SIG-M5 treated with dmso at 0.1 percent for 504 hours (cell line): ENCODE data around the gene PSIP1.
"Not testable (repeated sequence)": the region's sequence is repeated elsewhere in the genome, so short reads cannot be mapped to it uniquely, and the experiment has no call there.

Experiments
- DNase-seq: peaks from one replicate; lab custom pipeline; 2025; ENCODE audit not compliant: unreplicated experiment; lab: John Stamatoyannopoulos, UW

The PSIP1 gene

DNA sequence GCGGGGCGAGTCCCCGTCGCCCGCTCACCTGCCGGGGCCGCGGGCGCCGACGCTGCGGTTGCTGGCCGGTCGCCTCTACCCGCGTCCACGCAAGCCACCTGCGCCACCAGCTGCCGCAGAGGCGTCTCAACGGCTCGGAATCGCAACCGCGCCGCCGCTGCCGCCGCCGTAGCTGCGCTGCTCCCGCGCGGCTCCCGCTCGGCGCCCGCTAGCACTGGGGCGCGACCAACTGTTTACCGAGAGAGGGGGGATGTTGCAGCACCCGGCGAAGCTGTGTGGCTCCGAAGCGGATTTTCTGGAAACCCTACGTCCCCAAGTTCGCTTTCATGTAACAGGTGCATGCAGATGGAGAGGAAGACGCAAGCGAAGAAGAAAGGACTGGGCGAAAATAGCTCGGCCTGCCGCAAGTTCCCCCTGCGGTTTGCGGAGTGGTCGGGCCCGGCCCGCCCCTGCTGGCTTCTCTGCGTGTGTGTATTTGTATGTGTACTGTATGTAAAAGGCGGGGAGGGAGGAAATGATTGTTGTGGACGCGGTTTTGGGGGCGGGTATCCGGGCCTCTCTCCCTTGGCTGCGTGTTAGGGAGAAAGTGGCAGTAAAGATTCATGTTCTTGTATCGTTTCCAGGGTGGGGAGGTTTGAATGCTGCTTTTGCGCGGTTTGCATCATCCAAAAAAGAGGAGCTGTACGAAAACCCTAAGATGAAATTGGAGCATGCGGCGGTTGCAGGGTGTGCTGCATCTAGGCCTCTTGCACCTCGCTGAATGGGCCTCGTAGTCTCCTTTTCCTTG lies at the start of gene PSIP1:
TSS of gene PSIP1 (minus strand) at position 182 of the 787 bp plus-strand sequence. CDS start 782 bp downstream, outside the sequence.
- DNase-seq: peak; percentile 86

DNA sequence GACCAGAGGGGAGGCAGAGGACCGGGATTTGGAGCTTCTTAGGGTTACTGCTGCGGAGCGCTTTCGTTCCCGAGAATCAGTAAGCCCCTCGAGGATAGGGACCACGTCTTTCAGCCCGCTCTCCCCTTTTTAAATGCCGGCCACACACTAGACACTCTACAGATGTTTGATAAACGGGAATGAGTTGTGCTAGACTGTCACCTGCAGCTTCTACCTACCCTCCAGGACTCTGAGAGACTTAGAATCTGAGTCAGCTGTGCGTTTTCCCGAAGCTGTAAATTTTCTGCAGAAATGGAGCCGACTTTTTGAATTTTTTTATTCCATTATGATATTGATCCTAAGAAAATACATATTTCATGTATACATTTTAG lies 42.7 kb upstream of the PSIP1 start:
- DNase-seq: no peak

DNA sequence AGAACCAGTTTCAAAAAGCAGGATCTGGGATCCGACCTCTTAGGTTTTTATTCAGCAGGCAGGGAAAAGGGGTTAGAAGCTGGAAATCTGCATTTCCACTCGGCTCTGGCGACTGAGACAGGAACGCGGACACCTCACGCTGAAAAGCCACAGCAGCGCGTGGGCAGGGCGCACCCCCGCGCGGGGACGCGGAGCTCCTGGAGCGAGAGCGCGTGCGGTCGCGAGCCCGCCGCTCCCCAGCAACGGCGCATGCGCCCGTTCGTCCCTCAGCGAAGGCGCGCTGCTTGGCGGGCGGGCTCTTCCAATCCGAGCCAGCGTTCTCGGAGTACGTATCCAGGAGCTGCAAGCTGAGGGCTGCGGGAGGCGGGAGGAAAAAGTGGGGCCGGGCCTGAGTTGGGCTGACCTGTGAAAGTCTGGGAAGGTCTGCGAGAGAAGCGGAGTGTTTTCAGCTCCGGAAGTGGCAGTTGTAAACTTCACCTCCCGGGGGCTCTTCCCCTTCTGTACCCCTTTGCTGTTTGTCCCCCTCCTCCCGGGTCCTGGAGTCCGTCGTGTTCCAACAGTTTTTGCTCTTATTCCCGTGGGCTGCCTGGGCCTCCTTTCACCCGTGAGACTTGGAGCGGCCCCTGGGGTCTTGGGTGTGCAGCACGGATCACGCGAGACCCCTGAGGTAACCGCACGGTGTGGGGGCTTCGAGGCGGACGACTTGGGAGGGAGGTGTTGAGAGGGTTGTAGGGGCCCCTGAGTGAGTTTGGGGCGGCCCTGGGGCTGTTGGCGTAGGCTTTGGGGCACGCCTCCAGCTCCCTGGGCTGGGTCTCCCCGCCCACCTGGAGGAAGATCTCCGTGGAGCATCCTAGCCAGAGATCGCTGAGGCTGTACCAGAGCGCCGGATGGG lies 42.1 kb upstream of the PSIP1 start, which contains the start of gene CCDC171:
TSS of gene CCDC171 (plus strand) at position 408 of the 892 bp plus-strand sequence. CDS start 11,046 bp downstream, outside the sequence.
- DNase-seq: peak; percentile 91

DNA sequence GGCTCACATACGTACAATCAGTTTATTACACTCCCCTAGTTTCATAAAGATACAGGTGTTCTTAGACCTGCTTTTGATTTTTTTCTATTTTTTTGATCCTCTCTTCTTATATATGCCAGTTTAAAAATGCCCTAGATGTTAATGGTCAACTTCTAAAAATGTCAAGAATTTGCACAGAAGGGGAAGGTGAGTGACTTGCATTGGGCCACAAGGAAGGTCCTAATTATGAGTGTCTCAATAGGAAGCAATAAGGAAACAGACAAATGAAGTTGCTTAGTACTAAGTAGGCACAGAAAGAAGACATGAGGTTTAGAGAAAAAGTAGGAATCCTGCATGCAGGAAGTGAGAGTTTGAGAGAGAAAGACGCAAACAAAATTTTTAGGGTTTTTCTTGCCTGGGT lies 38.8 kb upstream of the PSIP1 start:
- DNase-seq: no peak

DNA sequence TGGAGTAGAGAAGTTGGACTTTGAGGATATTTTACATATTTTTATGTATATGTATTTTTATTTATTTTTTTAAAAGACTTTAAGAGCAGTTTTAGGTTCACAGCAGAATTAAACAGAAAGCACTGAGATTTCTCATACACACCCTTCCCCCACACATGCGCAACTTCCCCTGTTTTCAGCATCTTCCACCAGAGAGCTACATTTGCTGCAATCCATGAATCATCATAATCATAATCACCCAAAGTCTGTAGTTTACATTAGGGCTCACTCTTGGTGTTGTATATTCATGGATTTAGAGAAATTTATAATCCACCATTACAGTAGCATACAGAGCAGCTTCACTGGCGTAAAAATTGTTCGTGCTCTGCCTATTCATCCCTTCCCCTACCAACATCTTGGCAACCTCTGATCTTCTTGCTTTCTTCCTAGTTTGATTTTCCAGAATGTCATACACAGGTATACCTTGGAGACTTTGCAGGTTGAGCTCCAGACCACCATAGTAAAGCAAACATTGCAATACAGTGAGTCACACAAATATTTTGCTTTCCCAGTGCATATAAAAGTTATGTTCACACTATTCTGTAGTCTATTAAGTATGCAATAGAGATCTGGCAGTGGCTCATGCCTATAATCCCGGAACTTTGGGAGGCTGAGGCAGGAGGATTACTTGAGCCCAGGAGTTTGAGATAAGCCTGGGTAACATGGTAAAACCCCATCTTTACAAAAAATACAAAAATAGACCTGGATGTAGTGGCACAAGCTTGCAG lies 32.5 kb upstream of the PSIP1 start:
- peak; percentile 38 for DNase-seq

DNA sequence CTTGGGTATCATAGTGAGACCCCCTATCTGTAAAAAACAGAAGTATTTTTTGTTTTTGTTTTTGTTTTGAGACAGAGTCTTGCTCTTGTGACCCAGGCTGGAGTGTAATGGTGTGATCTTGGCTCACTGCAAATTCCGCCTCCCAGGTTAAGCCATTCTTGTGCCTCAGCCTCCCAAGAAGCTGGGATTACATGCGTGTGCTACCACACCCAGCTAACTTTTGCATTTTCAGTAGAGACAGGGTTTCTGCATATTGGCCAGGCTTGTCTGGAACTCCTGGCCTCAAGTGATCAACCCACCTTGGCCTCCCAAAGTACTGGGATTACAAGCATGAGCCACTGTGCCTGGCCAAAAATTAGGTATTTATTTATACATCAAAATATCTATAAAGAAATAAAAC lies 31.9 kb upstream of the PSIP1 start:
- no peak for DNase-seq

DNA sequence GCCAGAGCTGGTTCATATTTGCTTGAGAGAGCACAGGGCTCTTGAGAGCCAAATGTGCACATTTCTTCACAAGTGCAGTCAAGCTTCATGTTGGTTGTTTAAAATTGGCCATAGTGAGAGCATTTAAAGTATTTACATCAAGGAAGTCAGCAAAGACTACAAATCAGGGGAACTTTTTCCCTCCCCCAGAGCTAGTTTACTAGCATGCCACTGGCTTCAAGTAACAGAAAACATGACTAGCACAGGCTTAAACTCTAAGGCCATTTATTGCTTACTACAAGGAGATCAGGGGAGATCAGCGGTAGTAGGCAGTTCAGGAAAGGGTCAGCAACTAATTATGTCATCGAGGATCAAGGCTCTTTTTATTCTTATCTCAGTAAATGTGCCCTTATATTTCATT lies 31.1 kb upstream of the PSIP1 start:
- DNase-seq: no peak

DNA sequence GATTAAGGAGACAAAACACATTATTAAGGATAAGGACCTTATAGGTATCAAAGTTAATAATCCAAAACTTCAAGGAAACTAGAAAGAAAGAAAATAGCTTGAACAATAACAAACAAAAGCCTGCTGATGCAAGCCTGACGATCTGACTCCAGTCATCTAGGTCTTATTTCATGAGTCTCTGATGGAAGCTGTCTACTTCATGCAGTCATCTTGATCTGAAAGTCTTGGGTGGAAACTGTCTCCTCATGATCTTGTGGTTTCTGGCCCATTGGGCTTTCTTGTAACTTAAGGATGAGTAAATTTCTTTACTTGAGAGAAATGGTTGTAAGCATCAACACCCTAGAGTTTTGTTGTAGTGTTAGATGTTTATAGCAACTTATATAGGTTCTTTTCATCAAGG lies 20.6 kb upstream of the PSIP1 start:
- DNase-seq: no peak

DNA sequence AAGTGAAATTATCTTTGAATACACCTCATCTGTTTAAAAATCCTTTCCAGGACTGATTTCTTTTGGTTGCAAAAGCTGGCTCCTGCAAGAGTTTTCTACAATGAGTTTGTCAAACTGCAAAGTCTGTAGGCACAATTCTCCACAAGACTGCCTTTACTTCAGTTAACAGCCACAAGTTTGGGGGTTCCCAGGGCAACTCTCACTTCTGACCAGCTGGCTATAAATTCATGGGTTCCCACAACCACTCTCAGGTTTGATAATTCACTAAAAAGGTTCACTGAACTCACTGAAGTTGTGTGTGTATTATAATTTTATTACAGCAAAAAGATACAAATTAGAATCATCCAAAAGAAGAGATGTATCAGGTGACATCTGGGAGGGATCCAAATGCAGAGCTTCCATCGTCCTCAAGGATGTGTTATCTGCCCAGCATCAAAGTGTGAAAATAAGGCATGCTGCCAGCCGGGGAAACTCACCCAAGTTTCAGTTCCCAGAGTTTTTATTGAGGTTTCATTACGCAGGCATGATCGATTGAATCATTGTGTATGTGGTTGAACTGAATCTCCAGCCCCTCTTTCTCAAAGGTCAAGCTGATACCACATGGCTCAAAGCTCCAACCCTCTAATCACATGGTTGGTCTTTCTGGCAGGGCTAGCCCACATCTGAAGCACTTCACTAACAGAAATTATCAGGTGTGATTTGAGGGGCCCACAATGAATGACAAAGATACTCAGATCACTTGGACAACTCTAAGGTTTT lies 19.0 kb upstream of the PSIP1 start:
- no peak for DNase-seq

DNA sequence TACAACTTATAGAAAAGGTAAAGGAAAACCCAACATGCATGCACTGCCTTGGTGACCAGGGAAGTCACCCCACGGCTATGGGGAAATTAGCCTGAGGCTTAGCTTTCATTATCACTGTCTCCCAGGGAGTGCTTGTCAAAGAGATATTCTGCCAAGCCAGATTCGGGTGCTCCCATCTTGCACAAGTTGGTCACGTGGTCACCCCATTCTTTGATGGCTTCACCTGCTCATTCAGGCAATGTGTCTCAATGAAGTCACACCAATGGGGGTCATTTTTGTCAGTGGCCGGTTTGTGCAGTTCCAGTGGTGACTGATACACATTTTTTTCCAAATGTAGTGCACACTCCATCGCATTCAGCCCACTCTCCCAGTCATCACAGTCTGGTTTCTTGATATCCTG lies 16.3 kb upstream of the PSIP1 start:
- not testable (repeated sequence) for DNase-seq

DNA sequence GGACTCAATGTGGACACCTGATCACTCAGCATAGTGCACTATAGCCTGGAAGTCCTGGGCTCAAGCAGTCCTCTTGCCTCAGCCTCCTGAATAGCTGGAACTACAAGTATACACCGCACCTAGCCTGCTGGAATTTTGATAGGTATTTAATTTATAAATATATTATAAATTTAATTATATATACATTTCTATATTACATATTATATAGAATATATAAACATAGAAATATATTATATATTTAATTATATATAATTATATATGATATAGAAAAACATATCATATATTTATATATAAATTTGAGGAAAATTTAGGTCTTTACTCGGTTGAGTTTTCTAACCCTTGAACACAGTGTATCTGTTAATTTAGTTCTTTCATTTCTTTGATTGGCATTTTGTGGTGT lies 15.2 kb upstream of the PSIP1 start:
- DNase-seq: no peak

DNA sequence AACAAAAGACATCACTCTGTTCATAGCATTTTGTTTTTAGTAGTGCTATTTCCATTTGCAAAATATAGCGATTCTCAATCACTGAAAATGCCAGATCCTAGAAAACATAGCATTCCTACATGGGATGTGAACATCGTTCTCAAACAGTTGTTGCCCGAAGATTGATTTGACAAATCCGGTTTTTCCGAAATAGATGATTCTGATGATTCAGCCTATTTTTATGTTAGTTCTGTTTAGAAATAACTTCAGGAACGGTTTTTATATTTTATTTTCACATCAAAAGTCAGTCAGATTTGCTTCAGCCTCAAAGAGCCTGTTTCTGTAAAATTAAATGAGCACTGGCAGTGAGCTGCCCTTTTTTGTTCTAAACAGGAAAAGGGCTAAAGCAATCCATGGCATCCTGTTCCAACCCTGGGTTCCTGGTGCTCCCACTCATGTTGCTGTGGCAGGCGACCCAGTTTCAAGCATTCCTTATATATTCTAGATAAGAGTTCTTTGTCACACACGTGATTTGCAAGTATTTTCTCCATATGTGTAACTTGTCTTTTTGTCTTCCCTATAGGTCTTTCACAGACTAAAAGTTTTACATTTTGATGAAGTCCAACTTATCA lies 14.2 kb upstream of the PSIP1 start:
- no peak for DNase-seq

DNA sequence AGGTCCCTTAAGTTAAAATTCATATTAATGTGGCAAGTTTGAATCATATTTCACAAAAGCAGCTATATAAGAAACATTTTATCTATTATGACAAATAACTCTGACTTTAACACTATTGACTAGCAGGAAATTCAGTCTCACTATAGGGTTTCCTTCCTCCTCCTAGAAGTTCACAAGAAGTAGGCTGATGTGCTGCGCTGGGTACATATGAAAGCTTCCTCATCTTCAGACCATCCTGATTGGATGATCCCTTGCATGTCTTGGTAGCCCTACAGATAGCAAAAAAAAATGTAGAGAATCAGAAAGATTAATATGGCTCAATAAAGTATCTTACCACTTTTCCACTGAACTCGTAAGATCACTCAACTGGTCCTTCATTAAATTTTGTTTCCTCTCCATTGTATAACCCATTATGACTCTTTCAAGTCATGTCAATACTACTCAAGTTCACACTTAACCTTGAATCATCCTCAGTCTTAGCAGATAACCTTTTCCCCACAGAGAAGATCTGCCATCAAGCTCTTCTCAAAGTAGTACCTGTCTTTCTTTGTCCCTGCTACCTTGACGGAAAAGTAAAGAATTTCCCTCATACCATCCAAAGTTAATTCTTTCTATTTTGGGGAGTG lies 11.5 kb upstream of the PSIP1 start:
- DNase-seq: no peak

DNA sequence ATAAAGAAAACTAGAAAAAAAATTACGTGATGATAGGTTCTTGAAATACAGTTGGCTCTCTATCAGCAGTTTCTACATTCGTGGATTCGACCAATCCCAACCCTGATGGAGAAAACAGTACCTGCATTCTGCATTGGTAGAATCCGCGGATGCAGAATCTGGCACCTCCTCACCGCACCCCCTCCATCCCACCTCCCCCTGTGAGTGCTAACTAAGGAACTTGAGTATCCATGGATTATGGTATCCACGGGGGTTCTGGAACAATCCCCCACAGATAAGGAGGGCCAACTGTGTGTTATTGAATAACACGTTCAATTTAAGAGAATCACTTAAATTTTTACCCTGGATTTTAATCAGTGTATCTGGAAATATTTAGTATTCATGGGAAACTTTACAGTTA lies 10.5 kb upstream of the PSIP1 start:
- no peak for DNase-seq

DNA sequence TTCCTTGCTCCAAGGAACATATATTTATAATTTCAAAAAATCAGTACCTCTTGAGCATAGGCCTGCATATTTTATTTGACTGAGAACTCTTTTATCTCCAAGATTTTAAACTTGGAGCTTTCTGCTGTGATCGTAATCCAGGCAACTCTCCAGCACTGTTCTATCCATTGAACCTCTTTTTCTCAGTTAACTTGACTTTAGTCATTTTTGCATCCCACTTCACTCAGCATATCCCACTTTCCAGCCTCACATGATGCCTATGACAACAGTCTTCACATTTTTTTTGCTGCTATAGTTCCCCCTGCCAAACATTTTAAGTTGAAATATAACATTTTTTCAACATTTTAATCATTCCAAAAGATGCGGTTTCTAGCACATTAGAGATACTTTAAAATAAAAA lies 9.1 kb upstream of the PSIP1 start:
- DNase-seq: no peak

DNA sequence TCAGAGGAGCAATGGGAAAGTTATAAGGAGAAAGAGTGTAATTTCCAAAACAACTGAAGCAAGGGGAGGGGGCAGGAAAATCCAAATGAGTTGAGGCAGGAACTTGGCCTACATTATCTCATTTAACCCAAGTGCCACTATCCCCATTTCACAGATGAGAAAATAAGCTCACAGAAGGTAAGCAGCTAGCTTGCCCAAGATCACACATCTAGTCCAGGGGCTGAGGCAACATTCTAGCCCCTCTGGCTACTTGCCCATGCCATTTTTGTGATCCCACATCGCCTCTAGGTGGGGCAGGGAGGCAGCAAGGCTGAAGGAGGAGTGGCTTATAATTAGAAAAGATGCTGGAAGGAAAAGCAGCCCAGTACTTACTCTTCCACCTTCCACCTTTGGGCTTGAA lies 2.6 kb upstream of the PSIP1 start:
- no peak for DNase-seq

DNA sequence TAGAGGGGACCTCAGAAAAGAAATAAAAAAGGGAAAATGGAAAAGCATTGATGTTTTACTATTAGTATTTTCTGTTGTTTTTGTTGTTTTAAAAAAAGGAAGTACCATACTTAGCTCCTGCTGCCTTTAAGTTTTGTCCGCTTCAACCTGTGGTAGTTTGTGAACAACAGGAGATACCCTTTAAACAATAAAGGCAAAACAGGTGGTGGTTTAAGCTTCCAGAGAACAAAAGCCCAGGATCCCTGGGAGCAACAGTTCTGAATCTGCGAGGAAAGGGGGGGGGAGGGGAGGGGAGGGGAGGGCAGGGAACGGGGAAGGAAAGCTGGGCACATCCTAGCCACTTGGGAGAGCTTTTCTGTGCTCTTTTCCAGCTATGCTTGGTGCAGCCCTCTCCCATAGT lies 2.1 kb upstream of the PSIP1 start:
- no peak for DNase-seq

DNA sequence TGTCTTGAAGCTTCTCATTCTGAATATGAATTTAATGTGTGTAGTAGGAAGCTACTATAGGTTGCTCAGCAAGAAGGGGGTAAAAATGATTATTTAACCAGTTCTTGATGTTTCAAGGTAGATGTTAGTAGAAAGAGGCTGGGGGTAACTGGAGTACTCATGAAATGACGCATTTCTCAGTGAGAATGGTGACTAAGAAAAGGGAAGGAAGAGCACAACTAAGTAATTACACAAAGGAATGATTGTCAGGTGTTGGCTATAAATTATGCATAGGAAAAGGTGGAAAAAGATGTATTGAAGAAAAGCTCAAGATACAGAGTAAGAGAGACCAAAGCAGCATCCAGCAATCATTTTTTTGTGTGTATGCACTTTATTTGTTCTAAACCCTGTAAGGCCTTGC lies 1.4 kb upstream of the PSIP1 start:
- DNase-seq: no peak

DNA sequence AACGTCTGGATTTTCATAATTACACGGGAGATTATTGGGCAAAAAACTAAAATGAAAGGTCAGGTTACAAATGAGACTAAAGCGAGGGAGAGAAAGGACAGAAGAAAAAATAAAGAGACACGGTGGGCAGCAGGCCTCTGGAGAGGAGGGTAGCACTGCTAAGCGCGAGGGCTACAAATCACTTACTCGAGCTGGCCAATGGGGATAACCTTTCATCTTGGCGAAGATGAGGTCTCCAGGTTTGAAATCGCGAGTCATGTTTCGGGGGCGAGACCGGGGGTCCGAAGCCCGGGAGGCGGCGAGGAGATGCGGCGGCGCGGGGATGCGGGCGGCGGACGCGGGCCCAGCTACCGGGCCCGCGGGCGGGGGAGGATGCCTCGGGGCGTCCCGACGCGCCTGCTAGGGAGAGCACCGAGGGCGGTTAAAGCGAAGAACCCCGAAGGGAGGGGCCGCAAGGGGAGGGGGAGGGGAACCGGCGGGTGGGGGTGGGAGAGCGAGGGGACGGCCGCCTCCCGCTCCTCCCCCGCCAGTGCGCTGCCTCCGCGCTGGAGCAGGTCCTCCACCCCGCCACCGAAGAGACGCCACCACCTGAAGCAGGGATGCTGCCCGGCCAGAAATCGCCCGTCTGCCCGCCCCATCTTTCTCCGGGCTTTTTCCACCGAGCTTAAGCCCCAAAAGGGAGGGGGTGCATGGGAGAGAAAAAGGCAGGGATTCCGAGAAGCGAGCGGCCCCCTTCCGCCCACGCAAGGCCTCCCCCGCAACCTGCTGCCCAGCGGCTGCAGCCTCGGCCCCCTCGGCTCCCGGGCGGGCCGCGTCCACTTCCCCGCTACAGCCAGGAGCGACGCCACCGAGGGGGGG lies 610 bp downstream of the PSIP1 start:
- DNase-seq: no peak
